ENCODE results near the gene STAG2. TPM values are rescaled to one million over a fixed set of nuclear protein-coding genes. Genes with fewer than 3 reads are reported as not detected.

Gene STAG2
- total RNA-seq, 4 donors from 2014 or later, result 75.5 to 91.6 (median 84.4) TPM

DNA sequence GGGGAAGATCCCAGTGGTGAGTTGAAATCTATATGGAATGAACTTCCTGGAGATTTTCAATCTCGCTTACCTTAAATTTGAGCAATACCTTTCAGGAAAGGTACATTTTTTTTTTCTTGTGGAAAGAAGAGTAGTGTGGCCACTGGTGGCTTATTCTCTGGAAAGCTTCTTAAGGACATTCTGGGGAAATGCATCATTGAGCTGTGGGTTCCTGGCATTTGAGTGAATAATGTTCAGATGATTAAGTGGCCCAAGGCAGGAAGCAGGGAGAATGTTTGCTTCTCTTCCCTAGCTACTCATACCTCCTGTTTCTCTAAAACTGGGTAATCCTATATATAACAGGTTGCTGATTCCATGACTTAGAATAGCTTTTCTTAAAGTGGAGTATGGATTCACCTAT, 31.8 kb downstream of the STAG2 start:
- TF ChIP-seq, protein P1, sequence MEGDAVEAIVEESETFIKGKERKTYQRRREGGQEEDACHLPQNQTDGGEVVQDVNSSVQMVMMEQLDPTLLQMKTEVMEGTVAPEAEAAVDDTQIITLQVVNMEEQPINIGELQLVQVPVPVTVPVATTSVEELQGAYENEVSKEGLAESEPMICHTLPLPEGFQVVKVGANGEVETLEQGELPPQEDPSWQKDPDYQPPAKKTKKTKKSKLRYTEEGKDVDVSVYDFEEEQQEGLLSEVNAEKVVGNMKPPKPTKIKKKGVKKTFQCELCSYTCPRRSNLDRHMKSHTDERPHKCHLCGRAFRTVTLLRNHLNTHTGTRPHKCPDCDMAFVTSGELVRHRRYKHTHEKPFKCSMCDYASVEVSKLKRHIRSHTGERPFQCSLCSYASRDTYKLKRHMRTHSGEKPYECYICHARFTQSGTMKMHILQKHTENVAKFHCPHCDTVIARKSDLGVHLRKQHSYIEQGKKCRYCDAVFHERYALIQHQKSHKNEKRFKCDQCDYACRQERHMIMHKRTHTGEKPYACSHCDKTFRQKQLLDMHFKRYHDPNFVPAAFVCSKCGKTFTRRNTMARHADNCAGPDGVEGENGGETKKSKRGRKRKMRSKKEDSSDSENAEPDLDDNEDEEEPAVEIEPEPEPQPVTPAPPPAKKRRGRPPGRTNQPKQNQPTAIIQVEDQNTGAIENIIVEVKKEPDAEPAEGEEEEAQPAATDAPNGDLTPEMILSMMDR (IDR thresholded peaks at IDR 0.05; ENCODE audit: low read depth), result no peak

GRCh38 chrX:123993904-123994635, 32.6 kb downstream of the STAG2 start:
- TF ChIP-seq, protein P1 (IDR thresholded peaks at IDR 0.05; ENCODE audit: low read depth), result no peak

DNA sequence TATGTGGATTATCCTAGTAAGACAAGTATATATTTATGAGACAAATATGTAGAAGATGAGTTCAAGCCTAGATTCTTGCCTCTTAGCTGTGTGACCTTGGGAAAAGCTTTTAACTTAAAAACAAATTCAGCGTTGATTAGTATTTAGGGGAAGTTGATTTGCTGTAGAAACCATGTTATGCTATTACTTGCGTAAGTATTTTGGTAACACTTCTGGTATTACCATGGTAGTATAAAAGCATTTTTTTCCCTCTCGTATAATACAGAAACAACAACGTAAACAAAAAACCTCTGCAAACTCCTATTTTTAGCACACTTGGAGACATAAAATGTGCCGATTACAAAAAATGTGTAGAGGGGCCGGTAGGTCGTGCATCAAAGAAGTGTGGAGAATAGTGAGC, 33.2 kb downstream of the STAG2 start:
- TF ChIP-seq, protein P1 (IDR thresholded peaks at IDR 0.05; ENCODE audit: low read depth), result no peak

DNA sequence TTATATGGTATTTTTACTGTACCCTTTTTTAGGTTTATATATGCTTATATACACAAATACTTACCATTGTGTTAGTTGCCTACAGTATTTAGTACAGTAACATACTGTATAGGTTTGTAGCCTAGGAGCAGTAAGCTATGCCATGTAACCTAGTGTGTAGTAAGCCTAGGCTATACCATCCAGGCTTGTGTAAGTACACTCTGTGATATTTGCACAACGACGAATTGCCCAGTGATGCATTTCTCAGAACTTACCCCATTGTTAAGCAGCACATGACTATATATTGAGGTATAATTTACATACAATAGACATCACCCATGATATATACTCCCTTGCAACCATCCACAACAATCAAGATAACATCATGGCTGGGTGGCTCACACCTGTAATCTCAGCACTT, 40.1 kb downstream of the STAG2 start:
- TF ChIP-seq, protein P1 (IDR thresholded peaks at IDR 0.05; ENCODE audit: low read depth), result no peak

GRCh38 chrX:124005228-124005627, 43.7 kb downstream of the STAG2 start:
- TF ChIP-seq, protein P1 (IDR thresholded peaks at IDR 0.05; ENCODE audit: low read depth), result no peak

GRCh38 chrX:124010157-124010556, 48.7 kb downstream of the STAG2 start:
- TF ChIP-seq, protein P1 (IDR thresholded peaks at IDR 0.05; ENCODE audit: low read depth), result no peak

GRCh38 chrX:124010566-124010965, 49.1 kb downstream of the STAG2 start:
- TF ChIP-seq, protein P1 (IDR thresholded peaks at IDR 0.05; ENCODE audit: low read depth), result no peak

Measured in subcutaneous adipose tissue (tissue), 4 donors.